ENCODE results near the gene KIAA1217.
A peak's percentile ranks its signal among the peaks of the same experiment; 100 is the strongest.
"Not testable (repeated sequence)": the region's sequence is repeated elsewhere in the genome, so short reads cannot be mapped to it uniquely, and the experiment has no call there.

The KIAA1217 gene

DNA sequence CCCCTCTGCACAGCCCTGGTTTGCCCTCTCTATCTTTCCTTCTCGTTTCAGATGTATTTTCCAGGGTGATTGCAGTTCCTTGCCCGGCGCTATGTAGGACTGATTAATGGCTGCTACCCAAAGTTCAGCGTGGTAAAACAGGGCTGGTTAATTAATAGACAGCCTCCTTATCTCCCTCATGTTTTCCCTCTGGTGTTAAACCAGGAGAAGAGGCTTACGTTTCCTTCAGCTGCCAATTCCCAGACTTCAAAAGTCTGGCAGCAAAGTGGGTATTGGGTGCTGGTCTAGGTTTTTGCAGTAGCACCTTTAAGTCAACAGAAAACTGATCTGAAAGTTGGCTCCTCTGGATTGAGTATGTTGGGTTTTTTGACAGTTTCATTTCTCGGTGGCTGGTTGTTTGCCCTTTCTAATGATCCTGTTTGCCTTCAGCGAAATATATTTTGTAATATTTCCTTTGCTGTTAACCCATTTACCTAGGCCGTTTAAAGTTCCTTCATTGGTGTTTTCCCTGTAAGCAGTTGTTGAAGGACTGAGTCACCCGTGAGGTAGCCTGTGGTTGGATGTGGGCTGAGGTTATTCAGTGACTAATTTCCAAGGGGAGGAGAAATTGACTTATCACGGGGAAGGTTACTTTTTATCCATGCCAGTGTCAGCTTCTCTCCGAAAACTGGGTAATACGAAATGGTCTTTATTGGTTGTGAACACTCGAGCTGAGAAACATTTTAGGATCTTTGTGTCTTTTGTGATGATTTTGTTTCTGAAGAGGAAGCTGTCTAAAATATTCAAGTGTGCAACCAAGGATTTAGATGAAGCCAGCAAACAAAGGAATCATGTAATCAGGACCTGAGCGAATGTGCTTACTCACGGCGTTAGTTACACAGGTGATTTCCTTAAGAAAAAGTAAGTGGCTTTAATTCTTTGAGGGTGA, 257.2 kb downstream of the KIAA1217 start:
- DNase-seq (ENCODE audit: low spot score) = peak; percentile 48

DNA sequence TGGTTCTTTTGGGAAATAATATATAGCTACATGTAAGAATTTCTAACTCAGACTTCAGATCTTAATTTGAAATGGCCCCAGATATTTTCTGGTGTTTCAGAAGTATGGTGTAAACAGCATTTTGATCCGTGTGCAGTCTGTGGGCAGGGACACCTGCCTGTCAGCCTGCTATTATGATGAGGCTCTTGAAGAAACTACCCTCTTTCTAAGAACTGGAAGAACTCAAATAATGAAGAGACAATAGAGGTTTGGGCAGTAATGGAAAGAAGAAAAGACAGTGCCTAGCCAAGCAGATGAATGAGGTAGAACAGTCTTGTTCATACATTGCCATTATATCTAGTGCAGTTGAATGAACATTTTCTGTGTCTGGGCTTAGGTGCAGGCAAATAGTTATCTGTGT, 258.2 kb downstream of the KIAA1217 start:
- DNase-seq (ENCODE audit: low spot score) = no peak

DNA sequence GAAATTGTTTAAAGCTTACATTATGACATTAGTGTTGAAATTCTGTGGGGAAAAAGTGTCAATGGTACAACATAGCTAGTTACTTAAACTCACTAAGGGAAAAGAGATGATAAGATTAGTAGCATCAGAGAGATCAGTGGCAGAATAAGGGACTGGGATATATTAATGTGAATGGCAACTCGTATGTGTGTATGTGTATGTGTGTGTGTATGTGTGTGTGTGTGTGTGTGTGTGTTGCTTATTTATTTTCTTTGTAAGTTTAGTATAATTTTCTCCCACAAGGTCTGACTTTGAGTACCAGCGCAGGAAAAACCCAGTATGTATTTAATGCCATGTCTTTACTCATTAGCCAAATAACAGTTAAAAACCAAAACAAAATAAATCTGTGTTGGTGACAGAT, 258.7 kb downstream of the KIAA1217 start:
- DNase-seq (ENCODE audit: low spot score) = no peak

DNA sequence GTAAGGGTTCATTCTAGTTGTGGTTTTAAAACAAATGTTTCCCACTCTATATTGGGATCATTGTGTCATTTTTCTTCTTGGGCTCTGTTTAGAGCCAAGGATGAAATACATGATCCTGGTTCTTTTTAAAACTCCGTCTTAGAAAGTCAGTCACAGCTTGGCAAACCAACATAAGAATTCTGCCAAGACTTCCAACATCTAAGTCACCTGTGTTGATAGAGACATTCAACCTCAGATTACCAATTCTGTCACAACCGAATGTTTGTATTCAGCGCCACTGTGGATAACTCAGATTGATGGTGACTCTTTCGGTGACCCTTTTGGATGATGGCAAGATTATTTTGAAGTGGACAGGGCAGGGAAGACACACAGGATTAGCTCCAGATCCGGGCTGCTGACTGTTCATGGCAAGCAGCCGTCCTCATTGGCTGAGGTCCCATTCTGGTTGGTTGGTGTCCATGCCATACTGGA, 259.4 kb downstream of the KIAA1217 start:
- no peak for DNase-seq (ENCODE audit: low spot score)

DNA sequence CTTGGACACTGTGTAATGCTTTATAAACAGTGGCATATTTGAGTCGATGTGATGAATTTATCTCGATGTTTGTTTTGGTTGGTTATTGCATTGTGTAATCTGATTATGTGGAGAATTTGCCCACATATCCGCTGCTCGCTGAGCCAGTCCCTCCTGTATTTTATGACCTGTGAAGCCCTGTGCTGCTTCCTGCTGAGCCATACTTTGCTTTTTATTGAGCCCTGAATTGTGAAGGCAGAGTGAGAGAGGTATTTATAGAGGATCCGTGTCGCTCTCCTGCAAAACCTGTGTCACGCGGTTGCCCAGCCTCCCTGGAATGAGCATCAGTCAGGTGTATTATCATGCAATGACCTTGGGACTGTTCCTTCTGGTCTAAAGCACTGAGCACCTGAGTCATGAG, 261.1 kb downstream of the KIAA1217 start:
- no peak for DNase-seq (ENCODE audit: low spot score)

DNA sequence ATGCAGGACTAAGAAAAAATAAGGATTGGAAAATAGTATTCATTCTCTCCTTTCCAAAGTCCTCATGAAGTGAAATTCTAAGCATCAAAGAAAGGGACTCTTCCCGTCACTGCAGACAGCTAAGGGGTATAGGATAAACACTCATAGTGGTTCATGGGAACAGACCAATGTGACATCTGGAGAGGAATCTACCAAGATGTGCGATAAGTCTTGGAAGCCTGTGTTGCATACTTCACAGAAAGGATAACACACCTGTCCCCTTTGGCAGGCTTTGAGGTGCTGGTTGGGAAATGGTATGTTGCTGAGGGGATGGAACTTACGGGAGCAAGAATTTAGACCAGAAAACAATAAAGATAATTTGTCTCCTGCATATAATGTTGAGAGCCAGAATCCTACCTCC, 266.7 kb downstream of the KIAA1217 start:
- DNase-seq (ENCODE audit: low spot score) = no peak

DNA sequence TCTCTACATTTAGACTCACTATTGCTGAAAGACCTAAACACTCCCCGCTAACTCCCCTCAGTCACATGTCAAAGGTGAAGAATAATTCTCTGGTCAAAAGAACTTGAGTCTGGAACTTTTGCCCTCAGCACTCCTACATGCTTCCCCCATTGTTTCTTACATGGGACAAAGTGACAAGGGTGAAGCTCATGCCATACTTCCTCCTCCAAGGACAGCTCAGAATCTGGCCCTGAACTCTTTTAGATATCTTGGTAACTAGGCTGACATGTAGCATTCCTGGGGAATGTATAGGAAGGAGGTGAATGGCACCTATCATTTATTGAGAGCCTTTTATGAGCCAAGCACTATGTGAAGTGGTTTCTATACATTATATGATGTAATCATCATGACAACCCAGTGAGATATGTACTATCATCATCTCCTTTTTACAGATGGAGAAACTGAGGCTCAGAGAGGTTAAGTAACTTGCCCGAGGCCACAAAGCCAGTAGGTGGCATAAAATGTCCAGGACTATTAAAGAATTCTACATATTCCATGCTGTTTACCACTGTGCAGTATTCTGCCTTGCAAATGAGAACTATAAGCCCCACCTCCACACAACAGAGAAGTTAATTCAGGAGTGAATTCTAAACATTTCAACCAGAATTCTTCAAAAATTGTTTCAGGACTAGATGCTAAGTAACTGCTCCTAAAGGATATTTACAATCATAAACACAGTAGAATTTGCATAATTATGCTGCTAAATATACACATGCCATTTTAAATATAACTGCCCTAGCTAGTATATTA, 268.2 kb downstream of the KIAA1217 start:
- no peak for DNase-seq (ENCODE audit: low spot score)

DNA sequence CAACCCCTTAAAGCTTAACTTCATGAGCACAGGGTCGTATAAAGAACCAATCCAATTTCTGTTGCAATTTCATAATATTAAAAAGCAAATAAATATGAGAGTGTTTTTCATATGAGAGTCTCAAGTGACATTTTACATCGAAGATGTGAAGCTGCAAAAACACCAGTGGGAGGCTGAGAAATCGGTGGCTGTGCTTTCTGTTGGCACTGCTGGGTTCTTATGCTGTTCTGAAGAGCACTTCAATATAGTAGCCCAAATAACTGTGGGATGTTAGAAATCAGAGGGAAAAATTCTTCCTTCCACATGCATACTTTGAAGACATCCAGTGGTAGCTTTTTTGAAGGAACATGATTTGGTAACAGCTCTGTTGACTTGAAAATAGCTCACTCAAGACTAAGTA, 269.0 kb downstream of the KIAA1217 start:
- no peak for DNase-seq (ENCODE audit: low spot score)

DNA sequence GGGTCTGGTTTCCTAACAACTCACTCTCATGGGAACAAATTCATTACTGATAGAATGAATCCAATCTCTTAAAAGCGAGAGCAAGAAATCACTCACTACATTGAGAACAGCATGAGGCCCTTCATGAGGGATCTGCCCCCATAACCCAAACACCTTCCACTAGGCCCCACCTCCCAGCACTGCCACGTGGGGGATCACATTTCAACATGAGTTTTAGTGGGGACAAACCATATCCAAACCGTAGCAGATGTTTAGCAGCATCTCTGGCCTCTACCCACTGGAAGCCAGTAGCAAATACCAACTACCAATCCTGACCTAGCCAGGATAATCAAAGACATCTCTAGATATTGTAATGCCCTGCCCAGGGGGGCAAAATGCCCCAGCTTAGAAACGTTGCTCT, 270.9 kb downstream of the KIAA1217 start:
- DNase-seq (ENCODE audit: low spot score) = no peak

DNA sequence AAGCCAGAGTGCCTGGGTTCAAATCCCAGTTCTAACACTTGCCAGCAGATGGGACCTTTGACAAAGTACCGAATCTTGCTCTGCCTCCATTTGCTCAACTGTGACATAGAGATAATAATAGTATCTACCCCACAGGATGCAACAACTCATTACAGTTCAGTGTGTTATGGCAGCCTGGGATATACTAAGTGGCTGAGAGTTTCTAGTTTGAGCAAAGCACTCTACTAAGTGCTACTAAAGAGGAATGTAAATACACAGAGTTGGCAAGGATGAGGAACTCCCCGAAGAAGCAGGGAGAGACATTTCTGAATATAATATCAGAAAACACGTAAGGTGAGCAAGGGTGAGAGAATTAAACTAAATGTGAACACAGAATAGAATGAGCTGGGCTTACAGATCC, 271.5 kb downstream of the KIAA1217 start:
- no peak for DNase-seq (ENCODE audit: low spot score)

DNA sequence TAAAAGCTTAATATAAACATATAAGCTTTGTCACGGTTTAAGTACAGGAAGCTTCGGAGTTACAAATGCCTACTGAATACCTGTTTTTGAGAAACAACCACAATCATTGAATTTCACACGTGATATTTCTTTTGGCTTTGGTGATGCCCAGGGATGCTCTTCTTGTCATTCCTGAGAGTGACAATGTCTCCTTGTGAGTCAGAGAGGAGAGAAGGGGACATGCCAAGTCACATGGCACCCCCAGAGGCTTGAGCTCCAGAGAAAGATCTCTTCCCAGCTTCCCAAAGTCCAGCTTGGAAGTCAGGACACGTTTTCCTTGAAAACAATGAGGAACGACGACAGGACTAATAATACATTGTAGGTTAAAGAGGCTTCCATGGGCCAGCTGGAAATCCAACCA, 272.3 kb downstream of the KIAA1217 start:
- no peak for DNase-seq (ENCODE audit: low spot score)

DNA sequence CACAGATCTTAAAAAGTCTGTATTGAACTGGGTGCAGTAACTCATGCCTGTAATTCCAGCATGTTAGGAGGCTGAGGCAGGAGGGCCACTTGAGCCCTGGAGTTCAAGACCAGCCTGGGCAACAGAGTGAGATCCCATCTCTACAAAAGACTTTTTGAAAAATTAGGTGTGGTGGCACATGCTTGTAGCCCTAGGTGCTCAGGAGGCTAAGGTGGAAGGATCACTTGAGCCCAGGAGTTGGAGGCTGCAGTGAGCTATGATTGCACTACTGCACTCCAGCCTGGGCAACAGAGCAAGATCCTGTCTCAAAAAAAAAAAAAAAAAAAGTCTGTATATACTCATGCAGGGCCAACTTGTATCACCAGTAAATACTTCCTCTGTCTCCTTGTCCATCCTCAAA, 273.8 kb downstream of the KIAA1217 start:
- not testable (repeated sequence) for DNase-seq (ENCODE audit: low spot score)

DNA sequence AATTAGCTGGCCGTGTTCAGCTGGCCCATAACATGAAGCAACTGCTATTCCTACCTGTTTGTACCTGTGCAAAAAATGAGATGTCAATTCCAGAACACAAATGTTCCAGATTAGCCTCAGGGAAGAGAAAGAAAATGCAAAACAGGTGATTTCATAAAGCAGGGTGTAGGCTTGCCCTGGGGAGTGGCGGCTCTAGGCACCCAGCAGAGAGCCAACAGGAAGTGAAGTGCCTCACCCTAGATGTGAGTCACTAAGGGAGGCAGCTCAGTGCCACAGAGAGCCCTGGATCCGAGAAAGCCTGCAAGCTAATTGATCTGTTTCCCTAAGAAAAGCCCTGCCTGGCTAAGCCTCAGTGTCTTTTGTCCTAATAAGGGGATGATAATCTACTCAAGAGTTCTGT, 274.8 kb downstream of the KIAA1217 start:
- DNase-seq (ENCODE audit: low spot score) = peak; percentile 23

DNA sequence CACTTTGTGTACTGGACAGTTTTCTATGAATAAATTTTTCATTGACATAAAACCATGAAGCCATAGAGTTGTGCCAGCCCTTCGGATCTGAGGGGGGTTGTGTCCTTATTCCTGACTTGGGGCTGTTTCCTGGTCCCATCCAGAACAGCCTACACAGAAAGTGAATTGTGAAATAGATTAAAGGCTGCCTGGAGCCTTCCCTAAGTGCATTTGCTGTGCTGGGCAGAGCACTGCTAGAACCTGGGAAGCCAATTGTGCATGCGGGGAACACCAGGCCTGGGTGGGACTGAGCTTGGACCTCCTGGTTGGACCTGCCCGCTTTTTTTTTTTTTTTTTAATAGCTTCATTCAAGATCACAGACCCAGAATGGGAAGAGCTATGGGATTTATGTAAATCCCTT, 275.8 kb downstream of the KIAA1217 start:
- no peak for DNase-seq (ENCODE audit: low spot score)

DNA sequence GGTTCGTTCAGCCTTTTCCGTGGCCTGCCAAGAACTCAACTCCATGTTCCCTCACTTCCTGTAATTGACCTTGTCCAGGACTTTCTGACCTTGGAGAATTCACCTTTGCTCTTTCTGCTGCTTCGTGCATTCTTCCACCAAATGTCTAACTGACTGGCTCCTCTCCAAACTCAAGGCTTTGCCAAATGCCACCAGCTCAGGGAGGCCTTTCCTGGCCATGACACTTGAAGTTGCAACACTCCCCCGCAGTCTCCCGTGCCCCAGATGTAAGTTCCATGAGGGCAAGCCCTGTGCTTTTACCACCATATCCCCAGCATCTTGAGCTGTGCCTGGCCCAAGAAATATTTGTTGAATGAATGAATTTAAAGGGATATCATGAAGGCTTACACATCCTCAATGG, 276.4 kb downstream of the KIAA1217 start:
- no peak for DNase-seq (ENCODE audit: low spot score)

DNA sequence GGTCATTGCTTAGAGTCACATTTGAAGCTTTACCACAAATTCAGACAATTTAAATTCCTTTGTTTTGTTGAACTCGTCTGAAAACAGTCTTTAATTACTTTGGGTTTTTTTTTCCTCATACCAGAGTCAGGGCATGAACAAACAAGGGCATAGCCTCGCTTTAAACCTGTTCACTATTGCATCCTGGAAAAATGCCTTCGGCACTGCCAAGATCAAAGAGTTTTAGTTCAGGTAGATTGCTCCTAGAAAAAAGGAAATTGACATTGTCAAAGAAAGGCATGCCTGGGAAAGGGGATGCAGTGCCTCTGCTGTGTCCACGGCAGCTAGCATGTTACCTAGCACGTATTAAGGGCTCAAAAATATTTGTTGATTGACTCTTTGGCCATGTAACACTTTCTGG, 279.7 kb downstream of the KIAA1217 start:
- DNase-seq (ENCODE audit: low spot score) = no peak

DNA sequence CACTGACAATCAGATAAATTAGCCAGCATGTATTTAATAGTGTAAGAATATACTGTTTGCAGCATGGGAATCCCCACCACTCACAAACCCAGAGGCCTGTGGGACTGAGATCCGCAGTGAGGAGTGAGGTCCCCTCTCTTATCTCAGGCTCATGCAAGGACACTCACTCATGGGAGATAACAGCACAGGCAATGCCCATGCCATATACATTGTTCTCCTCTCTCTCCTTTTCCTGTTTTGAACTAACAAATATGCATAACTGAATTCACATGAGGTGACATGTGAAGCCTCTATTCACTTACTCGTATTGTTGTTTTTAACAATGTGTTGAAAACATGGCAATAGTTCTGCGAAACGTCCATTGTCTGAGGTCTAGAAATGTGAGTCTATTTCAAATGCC, 284.2 kb downstream of the KIAA1217 start:
- DNase-seq (ENCODE audit: low spot score) = no peak

DNA sequence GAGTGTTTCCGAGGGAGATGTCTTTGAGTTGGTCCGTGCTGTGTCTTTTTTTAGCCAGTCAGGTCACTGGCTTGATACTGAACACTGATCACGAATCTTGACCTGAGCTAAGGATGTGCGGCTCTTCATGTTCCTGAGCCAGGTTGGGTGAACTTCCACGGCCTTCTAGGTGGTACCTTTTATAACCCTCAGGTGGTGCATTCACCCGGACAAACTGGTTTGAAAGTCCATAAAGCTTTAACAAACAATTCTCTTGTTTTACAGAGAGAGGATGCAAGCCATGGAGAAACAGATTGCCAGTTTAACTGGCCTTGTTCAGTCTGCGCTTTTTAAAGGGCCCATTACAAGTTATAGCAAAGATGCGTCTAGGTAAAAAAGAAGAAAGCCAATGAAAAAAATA, 285.3 kb downstream of the KIAA1217 start:
- DNase-seq (ENCODE audit: low spot score) = no peak

DNA sequence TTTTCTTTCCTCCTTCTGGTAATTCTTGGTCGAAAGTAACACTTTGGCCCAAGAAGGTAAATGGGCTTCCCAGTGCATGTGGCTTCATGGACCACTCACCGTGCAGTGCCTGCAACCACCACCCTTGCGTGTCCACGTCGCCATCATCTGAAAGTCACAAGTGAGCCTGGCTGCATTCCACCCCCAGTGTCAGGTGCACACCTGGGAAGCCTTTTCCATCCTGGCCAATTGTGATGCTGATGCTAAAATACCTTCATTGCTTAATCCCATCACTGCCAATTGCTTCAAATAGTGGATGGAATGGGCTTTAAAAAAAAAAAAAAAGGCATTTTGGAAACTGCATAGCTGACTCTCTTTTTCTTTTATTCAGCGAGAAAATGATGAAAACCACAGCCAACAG, 285.8 kb downstream of the KIAA1217 start:
- DNase-seq (ENCODE audit: low spot score) = no peak

DNA sequence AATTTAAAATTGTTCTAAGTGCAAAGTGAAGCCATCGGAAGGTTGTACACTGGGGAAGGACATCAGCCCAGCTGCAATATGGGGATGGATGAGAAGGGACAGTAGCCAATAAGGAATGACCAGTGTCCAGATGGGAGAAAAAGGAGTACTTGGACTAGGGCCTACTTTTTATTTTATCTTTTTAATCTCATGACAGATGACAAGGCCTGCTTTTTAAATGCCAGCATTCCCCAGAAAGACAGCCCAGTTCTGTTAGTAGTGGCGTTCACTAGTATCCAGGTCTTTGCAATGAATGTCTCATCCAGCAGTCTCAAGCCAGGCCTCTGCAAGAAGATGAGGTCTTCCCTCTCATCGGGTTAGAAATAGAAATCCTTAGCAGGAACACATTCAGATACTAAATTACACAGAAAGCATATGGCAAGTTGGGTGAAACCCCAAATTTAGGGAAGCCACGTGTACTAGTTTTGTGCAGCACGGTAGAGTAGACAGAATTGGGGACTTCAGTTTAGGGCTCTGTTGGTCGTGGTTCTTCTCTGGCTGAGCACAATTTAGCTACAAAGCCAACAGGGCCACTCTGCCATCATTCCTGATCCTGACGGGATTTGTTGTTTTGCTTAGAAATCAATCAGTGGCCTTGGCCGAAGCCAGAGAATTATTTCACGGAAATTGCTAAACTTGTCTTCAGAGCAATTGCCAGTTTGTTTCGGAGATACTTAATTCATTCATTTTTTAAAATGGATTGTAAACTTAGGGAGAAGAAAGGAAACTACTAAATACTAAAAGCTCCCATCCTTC, 286.9 kb downstream of the KIAA1217 start:
- DNase-seq (ENCODE audit: low spot score) = no peak

DNA sequence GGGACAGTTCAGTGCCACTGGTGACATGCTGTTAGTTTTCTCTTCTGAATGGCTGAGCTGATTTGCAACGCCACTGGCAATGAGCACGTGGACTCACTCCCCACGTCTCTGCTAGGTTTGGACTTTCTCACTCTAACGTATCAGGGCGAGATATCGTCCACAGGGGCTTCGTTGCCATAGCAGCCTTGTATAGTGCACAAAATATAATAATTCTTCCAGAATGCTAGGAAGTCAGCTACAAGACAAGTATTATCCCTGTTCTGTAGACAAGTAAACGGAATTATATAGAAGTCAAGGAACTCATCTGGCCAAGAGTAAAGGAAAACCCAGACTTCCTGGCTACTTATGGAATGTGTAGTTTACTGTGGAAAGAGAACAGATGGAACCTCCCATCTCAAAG, 288.0 kb downstream of the KIAA1217 start:
- no peak for DNase-seq (ENCODE audit: low spot score)

DNA sequence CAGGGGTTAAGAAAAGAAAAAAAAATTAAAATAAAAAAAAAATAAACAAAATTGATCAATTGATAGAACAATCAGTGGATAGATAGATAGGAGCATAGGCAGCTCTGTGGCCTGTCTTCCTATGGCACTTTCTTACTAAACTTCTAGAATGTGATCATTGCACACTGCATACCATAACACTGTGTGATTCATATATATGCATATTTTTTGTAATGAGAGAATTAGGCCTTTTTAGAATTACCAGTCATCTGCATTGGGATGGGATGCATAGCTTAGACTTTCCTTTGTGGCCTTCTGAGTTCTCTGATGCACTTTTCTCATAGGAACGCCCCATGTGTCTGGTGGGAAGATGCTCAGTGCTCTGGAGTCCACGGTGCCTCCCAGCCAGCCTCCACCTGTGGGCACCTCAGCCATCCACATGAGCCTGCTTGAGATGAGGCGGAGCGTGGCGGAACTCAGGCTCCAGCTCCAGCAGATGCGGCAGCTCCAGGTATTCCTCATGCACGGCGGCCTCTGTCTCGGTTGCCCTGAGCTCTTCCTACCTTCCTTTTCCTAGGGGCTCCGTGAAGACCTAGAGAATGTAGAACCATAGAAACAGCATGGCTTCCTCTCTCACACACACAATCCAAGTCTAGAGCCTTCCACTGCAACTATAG, 292.2 kb downstream of the KIAA1217 start:
- DNase-seq (ENCODE audit: low spot score) = no peak
